ENCODE measurements around the gene IGFBP2.

The IGFBP2 gene

GRCh38 chr2:216619411-216620393 lies 13.5 kb upstream of the IGFBP2 start:
- no peaks in the 10 kb centered on the region for H3K9me3 ChIP-seq (ENCODE audit: severe bottlenecking)
- peak; percentile 29; the same call in 2 of the 3 replicates for ATAC-seq (ENCODE audit: low read depth)
- no peaks in the 10 kb centered on the region for H3K36me3 ChIP-seq (ENCODE audit: low read depth)
- peaks cover 8% of the 10 kb centered on the region for H3K4me1 ChIP-seq (ENCODE audit: insufficient read depth, poor library complexity, severe bottlenecking)
- TF ChIP-seq, protein P1, sequence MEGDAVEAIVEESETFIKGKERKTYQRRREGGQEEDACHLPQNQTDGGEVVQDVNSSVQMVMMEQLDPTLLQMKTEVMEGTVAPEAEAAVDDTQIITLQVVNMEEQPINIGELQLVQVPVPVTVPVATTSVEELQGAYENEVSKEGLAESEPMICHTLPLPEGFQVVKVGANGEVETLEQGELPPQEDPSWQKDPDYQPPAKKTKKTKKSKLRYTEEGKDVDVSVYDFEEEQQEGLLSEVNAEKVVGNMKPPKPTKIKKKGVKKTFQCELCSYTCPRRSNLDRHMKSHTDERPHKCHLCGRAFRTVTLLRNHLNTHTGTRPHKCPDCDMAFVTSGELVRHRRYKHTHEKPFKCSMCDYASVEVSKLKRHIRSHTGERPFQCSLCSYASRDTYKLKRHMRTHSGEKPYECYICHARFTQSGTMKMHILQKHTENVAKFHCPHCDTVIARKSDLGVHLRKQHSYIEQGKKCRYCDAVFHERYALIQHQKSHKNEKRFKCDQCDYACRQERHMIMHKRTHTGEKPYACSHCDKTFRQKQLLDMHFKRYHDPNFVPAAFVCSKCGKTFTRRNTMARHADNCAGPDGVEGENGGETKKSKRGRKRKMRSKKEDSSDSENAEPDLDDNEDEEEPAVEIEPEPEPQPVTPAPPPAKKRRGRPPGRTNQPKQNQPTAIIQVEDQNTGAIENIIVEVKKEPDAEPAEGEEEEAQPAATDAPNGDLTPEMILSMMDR (IDR thresholded peaks at IDR 0.05; ENCODE audit: poor library complexity, severe bottlenecking): no peak
- H3K27me3 ChIP-seq (ENCODE audit: insufficient read depth, poor library complexity, severe bottlenecking): no peaks in the 10 kb centered on the region
- DNase-seq (ENCODE audit: low spot score): no peak
- H3K4me3 ChIP-seq (ENCODE audit: severe bottlenecking): no peak overlapping the region
- no peak overlapping the region for H3K27ac ChIP-seq (ENCODE audit: poor library complexity, severe bottlenecking)

- Histone ChIP-seq H3K27me3 (ENCODE audit: insufficient read depth, poor library complexity, severe bottlenecking) (no peaks in the 10 kb centered on the region), H3K4me3 (ENCODE audit: severe bottlenecking) (no peak overlapping the region), H3K36me3 (ENCODE audit: low read depth) (no peaks in the 10 kb centered on the region), H3K4me1 (ENCODE audit: insufficient read depth, poor library complexity, severe bottlenecking) (peaks cover 8% of the 10 kb centered on the region), H3K9me3 (ENCODE audit: severe bottlenecking) (no peaks in the 10 kb centered on the region), H3K27ac (ENCODE audit: poor library complexity, severe bottlenecking) (no peak overlapping the region)
- TF ChIP-seq, protein P1 (IDR thresholded peaks at IDR 0.05; ENCODE audit: poor library complexity, severe bottlenecking): no peak
- DNase-seq (ENCODE audit: low spot score): no peak
- no peak for ATAC-seq (ENCODE audit: low read depth)
Measured at GRCh38 chr2:216620786-216621185, 12.4 kb upstream of the IGFBP2 start.

- no peak overlapping the region for H3K27ac ChIP-seq (ENCODE audit: poor library complexity, severe bottlenecking)
- DNase-seq (ENCODE audit: low spot score): no peak
- H3K27me3 ChIP-seq (ENCODE audit: insufficient read depth, poor library complexity, severe bottlenecking): no peaks in the 10 kb centered on the region
- H3K36me3 ChIP-seq (ENCODE audit: low read depth): no peaks in the 10 kb centered on the region
- H3K4me3 ChIP-seq (ENCODE audit: severe bottlenecking): no peak overlapping the region
- peaks cover 8% of the 10 kb centered on the region for H3K4me1 ChIP-seq (ENCODE audit: insufficient read depth, poor library complexity, severe bottlenecking)
- no peak for ATAC-seq (ENCODE audit: low read depth)
- H3K9me3 ChIP-seq (ENCODE audit: severe bottlenecking): no peaks in the 10 kb centered on the region
- TF ChIP-seq, protein P1 (IDR thresholded peaks at IDR 0.05; ENCODE audit: poor library complexity, severe bottlenecking): no peak
Measured at GRCh38 chr2:216621292-216621691, 11.9 kb upstream of the IGFBP2 start.

- TF ChIP-seq, protein P1 (IDR thresholded peaks at IDR 0.05; ENCODE audit: poor library complexity, severe bottlenecking): no peak
- H3K36me3 ChIP-seq (ENCODE audit: low read depth): no peaks in the 10 kb centered on the region
- H3K4me1 ChIP-seq (ENCODE audit: insufficient read depth, poor library complexity, severe bottlenecking): peaks cover 8% of the 10 kb centered on the region
- no peak overlapping the region for H3K4me3 ChIP-seq (ENCODE audit: severe bottlenecking)
- no peaks in the 10 kb centered on the region for H3K27me3 ChIP-seq (ENCODE audit: insufficient read depth, poor library complexity, severe bottlenecking)
- no peak overlapping the region for H3K27ac ChIP-seq (ENCODE audit: poor library complexity, severe bottlenecking)
- ATAC-seq (ENCODE audit: low read depth): no peak
- DNase-seq (ENCODE audit: low spot score): no peak
- no peaks in the 10 kb centered on the region for H3K9me3 ChIP-seq (ENCODE audit: severe bottlenecking)
Measured at GRCh38 chr2:216622526-216622925, 10.7 kb upstream of the IGFBP2 start.

DNA sequence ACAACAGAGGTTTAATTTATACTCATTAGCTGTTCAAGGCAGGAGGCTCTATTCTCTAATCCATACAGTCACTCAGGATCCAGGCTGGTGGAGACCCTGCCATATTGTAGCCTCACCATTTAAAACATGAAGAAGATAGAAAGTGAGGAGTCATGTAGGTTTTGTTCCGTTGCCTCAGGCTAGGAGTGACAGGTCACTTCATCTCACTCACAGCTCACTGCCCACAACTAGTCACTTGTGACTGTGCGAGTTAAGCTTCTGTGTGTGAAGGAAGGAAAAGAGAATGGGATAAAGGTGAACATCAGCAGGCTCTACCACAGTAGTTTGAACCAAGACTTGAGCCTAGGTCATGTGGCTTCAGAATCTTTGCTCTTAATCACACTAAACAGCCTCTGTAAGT lies 9.0 kb upstream of the IGFBP2 start:
- no peak for ATAC-seq (ENCODE audit: low read depth)
- H3K4me3 ChIP-seq (ENCODE audit: severe bottlenecking): no peak overlapping the region
- no peaks in the 10 kb centered on the region for H3K27me3 ChIP-seq (ENCODE audit: insufficient read depth, poor library complexity, severe bottlenecking)
- no peak for DNase-seq (ENCODE audit: low spot score)
- no peak overlapping the region for H3K27ac ChIP-seq (ENCODE audit: poor library complexity, severe bottlenecking)
- H3K36me3 ChIP-seq (ENCODE audit: low read depth): no peaks in the 10 kb centered on the region
- H3K4me1 ChIP-seq (ENCODE audit: insufficient read depth, poor library complexity, severe bottlenecking): peaks cover 5% of the 10 kb centered on the region
- no peaks in the 10 kb centered on the region for H3K9me3 ChIP-seq (ENCODE audit: severe bottlenecking)
- TF ChIP-seq, protein P1 (IDR thresholded peaks at IDR 0.05; ENCODE audit: poor library complexity, severe bottlenecking): no peak
